GM18861 (cell line): Measurements from ENCODE around the gene TMA16.
"Not testable (repeated sequence)": the region's sequence is repeated elsewhere in the genome, so short reads cannot be mapped to it uniquely, and the experiment has no call there.

Experiments used
- ATAC-seq: cut with Tn5 transposase; IDR thresholded peaks from one replicate; pipeline ENCODE4 v1.9.1; 2021; ENCODE audit not compliant: unreplicated experiment

Gene TMA16

GRCh38 chr4:163505374-163505773 is 10.9 kb downstream of the TMA16 start:
- ATAC-seq: no peak

GRCh38 chr4:163515198-163515597 is 20.7 kb downstream of the TMA16 start:
- no peak for ATAC-seq

GRCh38 chr4:163523791-163524365 is 29.4 kb downstream of the TMA16 start:
- no peak for ATAC-seq

- no peak for ATAC-seq
Observed at GRCh38 chr4:163525982-163526381, 31.5 kb downstream of the TMA16 start.

- ATAC-seq: no peak
Observed at GRCh38 chr4:163527172-163527571, 32.7 kb downstream of the TMA16 start.

GRCh38 chr4:163528653-163529052 is 34.2 kb downstream of the TMA16 start:
- ATAC-seq: no peak

GRCh38 chr4:163534056-163534455 is 39.6 kb downstream of the TMA16 start:
- ATAC-seq: no peak

GRCh38 chr4:163535657-163536056 is 41.2 kb downstream of the TMA16 start:
- no peak for ATAC-seq

- no peak for ATAC-seq
Observed at GRCh38 chr4:163536091-163536490, 41.6 kb downstream of the TMA16 start.

- no peak for ATAC-seq
Observed at GRCh38 chr4:163537114-163537513, 42.6 kb downstream of the TMA16 start.

GRCh38 chr4:163538820-163539219 is 44.3 kb downstream of the TMA16 start:
- ATAC-seq: not testable (repeated sequence)

- ATAC-seq: no peak
Observed at GRCh38 chr4:163540448-163540847, 46.0 kb downstream of the TMA16 start.

- ATAC-seq: no peak
Observed at GRCh38 chr4:163540977-163541376, 46.5 kb downstream of the TMA16 start.

GRCh38 chr4:163542275-163542674 is 47.8 kb downstream of the TMA16 start:
- no peak for ATAC-seq

GRCh38 chr4:163544407-163545038 is 50.0 kb downstream of the TMA16 start:
- ATAC-seq: peak; percentile 79

- peak; percentile 38 for ATAC-seq
Observed at GRCh38 chr4:163548481-163549243, 54.2 kb downstream of the TMA16 start.

- ATAC-seq: no peak
Observed at GRCh38 chr4:163550869-163551267, 56.4 kb downstream of the TMA16 start.

GRCh38 chr4:163553146-163553545 is 58.7 kb downstream of the TMA16 start:
- ATAC-seq: no peak

GRCh38 chr4:163554870-163555465 is 60.5 kb downstream of the TMA16 start:
- ATAC-seq: no peak

GRCh38 chr4:163556177-163556576 is 61.7 kb downstream of the TMA16 start:
- ATAC-seq: peak; percentile 55

GRCh38 chr4:163556650-163557391 is 62.3 kb downstream of the TMA16 start:
- no peak for ATAC-seq
